KG1 (cell line): ENCODE measurements around the gene ADIPOR2.

Source experiments
- DNase-seq: peaks from one replicate; lab custom pipeline; 2025; lab: John Stamatoyannopoulos, UW

Gene ADIPOR2

DNA sequence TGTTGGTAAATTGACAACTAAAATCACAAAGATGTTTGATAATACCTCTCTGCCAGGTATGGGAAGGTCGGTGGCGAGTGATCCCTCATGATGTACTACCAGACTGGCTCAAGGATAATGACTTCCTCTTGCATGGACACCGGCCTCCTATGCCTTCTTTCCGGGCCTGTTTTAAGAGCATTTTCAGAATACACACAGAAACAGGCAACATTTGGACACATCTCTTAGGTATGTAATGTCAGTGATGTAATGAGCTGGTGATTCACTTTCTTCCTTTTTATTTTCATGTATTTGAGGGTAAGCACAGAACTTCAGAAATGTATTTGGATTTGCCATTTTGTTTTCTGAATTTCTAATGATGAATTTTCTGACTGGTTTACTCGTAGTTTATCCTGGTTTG is 86.9 kb downstream of the ADIPOR2 start:
- DNase-seq: no peak

DNA sequence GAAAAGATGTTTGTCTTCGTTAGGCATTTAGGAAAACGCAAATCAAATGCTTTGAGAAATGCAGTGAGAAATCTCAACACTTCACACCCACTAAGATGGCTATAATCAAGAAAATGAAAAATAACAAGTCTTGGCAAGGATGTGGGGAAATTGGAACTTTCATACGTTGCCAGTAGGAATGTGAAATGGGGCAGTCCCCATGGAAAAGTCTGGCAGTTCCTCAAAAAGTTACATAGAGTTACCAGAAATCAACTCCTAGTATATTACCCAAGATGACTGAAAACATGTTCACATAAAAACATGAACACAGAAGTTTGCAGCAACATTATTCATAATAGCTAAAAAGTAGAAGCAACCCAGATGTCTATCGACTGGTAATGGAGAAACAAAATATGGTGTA is 88.0 kb downstream of the ADIPOR2 start:
- no peak for DNase-seq

DNA sequence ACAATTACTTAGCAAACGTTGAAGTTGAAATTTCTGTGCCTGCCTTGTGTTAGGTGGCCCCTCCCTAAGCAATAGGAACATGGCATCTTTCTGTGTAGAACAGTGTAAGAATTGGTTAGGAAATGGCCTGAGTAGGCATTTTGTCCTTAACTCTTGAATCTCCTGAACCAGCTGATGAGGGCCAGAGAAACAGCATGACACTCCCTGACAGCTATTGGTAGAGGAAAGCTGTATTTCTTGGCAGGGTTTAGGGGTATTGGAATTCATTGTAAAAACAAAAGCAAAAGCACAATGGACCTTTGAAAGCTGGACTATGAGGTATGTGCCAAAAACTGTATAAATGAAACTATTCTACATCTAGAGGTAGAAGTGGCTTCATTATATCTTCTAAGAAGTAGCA is 88.9 kb downstream of the ADIPOR2 start:
- no peak for DNase-seq

DNA sequence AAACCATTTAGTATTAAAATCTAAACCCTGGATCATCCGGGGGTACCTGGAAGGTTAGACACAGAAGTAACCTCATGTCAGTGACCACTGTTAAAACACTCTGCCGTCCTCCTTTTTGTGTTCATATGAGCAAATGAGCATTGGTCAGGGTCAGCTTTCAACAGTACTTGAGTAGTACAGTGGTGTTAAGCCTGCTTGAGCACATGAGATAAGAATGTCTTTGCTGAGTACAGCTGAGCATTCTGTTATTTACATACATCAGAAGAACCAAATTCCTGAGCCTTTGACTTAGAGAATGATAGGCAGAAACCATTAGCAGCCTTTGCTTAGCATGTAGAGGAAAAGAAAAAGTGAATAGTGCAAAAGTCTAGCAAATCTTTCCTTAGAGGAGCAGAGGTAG is 90.9 kb downstream of the ADIPOR2 start:
- no peak for DNase-seq

DNA sequence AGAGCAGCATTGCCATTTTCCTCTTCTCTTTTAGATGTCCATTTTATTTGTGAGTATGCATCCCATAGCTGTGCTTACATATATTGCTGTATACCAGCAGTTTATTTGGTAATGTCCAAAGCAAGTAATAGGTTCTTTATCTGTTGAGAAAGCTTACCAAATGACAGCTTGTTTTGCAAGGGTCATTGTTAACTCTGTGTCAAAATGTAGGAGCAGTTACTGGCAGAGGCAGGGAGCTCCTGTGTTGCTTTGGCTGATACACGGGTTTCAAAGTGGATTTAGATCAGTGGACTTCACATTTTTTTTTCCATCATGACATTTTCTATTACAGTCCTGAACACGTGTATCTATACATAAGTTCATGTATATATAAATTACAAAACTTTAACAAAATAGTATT is 91.3 kb downstream of the ADIPOR2 start:
- DNase-seq: no peak

DNA sequence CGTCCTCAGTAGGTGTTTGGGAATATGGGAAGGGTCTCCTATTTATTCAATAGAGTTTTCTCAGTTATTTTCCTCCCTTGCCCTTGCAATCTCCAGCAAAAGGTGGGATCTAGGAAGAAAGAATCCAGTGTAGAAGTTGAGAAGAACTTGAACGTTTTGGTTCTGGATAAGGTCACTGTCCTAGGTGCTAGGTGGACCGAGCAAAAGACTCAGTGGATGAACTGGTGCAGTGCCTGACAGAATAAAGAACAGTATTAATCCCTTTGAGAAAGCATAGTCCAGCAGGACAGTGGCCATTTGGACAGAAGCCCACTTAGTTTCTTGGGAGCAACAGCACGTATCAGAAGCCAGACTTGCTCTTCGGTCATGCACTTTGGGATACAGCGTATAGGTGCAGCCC is 96.8 kb downstream of the ADIPOR2 start:
- DNase-seq: no peak

DNA sequence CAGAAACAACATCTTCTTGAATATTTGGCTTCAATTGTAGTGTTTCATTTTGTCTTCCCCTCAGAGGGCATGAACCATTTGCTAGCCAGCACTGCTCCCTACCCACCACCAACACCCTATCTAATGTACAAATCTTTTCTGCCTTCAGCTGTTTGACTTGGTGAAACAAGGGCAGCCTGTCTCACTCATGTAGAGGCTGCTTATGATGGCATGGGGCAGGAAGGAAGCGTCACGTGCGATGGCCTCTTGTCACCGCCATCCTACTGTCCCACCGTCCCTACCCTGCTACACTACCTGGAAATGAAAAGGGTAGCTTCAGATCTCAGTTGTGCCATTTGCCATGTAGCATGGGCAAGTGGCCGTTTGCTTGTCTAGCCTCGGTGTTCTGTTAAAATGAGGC is 99.6 kb downstream of the ADIPOR2 start:
- DNase-seq: no peak

DNA sequence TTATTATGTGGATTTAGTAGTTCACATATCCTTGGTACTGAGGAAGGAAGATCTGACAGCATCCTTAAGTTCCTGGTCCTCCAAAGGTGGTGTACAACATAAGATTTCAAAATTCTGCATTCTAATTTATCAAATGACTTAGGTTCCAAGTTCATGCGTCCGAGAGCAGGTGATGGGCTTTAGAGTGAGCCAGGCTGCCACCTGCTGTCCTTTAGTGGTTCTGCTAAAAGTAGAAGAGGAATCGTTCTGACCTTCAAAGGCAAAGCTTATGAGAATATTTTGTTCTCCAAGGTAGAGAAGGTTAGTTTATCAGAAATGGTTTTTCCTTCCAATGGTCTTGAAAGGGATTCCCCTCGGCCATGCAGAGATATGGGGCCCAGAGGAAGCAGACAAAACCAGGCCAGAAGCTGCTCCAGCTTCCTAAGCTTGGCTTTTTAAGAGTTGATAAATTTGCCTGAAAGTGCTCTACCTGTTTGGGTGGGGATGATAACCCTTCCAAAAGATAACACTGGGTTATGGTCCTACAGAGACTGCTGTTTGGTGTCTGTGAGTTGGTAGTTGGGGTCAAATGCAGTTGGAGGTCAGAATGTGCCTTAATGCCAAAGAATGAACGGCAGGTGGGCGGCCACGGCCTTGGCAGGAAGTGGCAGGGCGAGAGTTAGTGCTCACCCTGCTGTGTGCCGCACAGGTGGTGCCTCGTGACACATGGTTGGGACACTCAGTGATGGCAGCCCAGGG is 100.4 kb downstream of the ADIPOR2 start:
- DNase-seq: peak; percentile 51

DNA sequence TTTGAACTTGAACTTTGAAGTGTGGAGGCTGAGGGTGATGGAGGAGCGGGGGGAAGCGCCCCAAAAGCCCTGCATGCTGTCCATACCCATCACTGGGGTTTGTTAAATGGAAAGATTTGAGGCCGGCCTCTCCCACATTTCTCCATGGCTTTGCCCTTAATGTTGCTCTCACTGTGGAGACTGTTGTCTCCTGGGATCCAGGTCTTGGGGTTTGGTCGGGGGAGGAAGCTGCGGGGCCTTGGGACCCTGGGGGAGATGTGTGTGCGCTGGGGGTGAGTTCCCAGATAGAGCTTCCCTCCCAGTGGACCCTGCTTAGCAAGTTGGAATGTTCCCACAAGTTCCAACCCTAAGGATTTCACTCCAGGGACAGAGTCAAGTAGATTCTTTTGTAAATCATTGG is 101.5 kb downstream of the ADIPOR2 start:
- DNase-seq: no peak

DNA sequence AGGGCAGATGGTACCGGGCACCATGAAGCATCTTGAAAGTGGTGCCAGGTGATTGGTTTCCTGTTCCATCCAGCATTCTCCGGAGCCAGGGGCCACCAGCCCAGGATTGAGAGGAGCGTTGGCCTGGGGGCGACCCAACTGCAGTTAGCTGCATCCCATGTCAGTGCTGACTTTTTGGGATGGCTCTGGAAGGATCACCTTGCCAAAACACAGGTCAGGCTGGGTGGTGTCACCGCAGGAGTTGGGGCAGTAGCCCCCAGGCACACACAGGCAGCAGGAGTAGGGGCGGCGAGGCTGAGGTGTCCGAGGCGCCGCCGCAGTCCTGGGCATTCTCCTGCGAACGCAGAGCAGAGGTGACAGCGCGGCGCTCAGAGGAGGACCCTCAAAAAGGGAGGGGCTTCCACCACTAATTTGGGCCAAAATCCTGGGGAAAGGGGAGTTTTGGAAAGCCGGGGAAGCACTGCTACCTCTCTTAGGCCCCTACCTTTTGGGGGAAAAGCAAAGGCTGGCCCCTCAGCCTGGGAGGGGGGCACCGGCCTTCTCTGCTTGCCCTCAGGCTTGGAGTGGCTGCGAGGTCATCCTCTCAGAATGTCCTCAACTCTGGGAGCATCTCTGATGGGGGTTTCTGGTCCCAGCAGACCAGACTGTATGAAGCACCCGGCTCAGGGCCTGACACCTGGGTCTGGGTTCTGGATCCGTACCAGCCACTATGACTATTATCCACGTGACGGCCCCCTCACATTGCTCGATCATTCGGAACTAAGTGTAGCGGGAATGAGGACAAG is 102.7 kb downstream of the ADIPOR2 start:
- DNase-seq: no peak

DNA sequence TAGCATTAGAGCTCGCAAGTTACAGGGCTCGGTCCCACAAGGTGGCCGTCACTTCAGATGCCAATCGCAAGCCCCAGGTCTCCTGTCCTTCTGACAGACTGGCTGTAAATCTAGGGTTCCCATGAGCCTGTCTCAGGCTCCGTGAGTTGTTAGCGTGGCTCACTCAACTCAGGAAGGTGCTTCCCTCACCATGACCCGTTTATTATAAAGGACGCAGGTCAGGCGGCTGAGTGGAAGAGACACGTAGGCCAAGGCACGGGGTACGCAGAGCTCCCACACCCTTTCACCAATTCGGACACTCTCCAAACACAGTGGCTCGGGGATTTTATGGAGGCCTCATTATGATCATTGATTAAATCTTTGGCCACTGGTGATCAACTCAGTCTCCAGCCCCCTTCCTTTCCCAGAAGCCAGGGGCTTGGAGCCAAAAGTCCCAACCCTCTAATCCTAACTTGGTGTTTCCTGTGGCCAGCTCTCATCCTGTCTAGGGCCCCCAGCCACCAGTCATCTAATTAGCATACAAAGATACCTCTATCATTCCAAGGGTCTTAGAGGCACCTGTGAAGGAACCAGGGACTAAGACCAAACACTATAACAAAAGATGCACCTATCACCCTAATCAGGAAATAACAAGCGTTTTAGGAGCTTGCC is 103.7 kb downstream of the ADIPOR2 start:
- DNase-seq: no peak

DNA sequence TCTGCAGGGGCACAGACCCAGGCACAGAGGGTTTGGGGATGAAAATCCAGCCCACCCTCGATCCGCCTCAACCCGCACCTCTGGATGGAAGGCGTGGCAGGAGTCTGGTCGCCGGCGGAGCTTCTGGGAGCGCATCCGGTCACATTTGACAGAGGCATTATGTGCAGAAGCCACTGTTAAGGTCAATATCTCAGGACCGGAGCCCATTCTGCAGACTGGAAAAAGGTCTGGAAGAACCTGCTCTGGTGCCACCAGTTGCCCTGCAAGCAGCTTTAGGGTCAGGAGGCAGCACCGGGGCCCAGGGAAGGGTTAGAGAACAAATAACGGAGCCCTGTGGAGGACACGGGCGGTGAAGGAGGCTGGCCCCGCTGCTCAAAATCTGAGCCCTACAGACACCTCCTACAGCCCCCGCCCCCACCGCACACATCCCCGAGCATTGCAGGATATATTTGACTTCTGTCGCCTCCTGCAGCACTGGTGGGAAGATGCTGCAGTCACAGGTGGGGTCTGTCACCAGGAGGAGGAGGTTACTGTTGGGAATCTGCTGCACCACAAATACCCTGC is 104.4 kb downstream of the ADIPOR2 start:
- DNase-seq: no peak

DNA sequence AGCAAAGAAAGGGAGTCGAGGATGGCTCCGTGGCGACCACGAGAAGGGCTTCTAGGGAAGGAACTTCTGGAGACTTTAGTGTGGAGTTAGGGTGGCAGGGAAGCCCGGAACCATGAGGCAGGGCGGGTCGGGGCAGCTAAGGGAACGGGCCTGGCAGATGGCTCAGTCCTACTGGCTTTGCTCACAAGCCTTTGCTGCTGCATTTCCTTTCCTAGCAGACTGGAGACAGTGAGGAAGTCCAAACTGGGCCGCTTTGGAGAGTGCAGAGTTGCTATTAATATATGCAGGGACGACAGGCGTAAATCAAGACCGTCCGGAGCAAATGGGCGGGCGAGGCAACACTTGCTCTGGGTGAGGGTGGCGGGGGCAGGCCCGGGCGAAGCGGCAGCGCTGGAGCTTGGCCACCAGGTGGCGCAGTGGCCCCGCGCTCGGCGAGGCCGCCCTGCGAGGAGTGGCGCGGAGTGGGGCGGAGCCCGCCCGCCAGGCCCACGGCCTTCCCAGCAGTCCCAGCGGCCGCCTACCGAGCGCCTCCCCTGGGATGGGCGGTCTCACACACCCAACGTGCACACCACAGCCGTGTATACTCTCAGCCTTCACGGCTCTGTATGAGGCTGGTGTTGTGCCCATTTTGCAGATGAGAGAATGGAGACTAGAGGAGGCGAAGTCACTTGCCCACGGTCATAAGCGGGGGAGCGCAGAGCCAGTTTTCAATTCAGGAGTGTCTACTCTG is 105.1 kb downstream of the ADIPOR2 start:
- DNase-seq: peak; percentile 75

DNA sequence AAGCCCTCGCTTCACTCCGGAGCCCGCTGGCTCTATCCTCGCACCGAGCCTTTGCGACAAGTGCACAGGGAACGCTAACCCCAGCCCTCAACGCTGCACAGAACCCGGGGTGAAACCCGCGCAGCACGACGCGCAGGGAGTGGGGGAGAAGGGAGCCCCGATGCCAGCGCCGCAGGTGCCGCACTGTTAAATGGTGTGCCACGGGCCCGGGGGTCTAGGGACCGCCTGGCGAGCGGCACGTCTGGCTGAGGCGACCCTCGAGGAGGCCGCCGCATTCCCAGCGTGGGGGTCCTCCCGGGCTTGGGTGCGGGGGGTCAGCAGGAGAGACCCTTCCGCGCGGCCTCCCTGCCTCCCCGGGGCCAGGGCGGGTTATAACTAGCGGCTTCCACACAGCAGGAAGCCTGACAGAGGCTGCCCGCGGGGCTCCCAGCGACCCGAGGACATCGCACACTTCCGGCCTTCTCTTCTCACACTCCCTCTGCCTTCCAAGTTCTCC is 105.7 kb downstream of the ADIPOR2 start:
- DNase-seq: no peak

DNA sequence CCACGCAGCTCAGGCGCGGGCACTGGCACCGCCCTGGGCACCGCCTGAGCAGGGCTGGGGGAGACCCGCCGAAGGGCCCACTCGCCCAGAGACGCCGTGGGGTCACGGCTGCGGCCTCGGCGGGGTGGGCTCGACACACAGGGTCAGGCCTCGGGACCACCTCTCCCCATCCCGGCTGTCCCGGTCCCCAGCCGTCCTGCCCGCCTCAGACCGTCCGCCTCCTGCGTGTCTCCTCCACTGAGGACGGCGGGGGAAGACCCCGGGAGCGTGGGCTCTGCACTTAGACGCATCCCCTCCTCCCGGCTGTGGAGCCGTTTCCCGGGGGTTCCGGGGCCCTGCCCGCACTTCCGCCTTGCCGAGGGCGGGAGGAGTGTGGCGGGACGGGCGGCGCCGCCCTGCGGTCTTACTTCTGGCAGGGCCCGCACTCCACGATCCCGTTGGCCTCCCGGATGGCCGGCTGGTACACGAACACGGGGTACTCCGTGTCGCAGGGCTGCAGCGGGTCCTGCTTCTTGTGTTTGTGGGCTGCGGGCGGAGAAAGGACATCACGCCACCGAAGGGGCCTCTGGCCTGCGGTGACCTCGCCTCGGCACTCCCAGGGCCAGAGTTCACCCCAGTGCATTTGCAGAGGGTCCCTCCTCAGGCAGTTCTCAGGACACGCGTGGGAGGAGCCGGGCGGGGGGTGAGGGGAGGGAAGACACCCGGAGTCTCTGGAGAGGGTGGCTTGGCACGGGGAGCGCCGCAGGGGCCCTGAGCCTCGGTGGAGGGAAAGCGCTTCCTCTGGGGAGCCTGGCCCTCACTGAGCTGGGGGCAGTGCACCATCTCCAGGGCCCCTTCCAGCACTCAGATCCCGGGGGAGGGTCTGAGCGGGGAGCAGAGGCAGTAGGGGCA is 106.4 kb downstream of the ADIPOR2 start:
- no peak for DNase-seq

DNA sequence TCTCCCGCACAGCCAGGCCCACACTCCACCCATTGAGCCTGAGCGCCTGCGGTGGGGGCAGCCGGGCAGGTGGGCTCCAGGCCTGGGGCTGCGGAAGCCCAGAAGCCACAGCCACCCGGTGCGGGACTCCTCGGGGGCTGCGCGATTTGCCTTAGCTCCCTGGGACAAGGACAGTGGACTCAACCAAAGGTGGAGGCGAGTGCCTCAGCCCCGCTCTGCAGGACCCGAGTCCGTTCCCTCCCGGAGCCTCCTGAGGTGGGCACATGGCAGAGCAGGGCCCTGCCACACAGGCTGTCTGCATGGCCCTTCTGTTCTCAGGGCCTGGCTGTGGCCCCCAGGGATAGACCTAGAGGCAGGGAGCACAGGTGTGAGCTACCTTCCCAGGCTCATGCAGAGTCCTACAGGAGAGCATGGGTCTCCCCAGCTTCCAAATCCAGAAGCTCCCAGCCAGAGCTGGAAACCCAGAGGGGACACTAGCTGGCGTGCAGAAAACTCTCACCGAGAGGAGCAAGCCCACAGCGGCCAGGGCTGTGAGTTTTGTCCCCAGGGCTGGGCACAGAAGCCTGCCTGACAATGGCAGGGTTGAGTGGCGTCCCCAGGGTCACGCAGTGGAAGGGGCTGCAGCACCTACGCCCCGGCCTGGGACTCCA is 107.2 kb downstream of the ADIPOR2 start:
- no peak for DNase-seq

DNA sequence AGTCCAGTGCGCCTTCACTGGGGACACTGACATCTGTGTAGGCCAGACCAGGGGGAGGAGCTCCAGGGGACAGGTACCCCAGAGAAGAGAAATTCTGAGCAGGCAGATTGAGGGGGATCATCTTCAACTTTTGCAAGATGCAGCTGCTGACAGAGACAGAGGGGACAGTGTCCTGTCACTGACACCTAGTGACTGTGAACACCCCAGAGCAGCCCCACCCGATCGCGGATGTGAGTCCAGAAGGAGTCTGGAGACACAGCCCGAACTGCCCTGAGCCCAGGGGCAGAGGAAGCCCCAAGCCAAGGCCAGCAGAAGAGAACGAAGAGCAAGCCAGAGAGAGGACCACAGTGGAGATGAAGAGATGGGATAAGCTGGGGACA is 107.8 kb downstream of the ADIPOR2 start:
- DNase-seq: no peak

DNA sequence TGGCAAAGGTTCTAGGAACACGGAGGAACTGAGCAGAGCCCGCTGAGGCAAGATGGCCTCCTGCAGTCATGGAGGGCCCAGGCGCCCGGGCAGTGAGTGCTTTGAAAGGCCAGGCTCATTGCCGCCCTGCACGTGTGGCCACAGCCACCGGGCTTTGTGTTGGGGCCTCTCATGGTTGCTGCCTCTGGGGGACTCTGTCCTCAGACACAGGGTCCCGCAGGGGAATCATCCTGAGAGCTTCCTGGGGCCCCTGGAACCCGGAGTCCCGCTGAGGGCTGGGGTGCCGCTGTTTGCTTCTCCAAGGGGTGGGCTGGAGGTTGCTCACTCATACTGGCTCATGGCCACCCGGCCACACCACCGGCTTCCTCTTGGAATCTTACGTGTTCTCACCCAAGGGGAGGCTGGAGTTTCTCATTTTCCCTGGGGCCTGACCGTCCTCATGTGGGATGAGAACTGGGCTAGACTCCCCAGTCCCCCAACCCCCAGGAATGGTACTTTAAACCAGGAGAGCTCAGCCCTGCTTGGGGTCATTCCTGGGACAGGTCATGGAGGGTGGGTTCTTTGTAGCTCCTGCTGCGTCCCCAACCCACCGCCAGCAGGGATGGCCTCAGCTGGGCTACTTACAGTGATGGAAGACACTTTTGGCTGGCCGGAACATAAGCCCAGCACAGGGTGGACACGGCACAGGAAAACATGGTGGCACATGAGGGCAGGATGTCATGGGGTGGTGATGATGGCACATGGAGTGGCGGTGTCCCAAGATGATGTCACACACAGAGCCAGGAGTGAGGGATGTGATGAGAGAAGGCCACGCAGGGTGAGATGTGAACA is 108.4 kb downstream of the ADIPOR2 start:
- DNase-seq: no peak

DNA sequence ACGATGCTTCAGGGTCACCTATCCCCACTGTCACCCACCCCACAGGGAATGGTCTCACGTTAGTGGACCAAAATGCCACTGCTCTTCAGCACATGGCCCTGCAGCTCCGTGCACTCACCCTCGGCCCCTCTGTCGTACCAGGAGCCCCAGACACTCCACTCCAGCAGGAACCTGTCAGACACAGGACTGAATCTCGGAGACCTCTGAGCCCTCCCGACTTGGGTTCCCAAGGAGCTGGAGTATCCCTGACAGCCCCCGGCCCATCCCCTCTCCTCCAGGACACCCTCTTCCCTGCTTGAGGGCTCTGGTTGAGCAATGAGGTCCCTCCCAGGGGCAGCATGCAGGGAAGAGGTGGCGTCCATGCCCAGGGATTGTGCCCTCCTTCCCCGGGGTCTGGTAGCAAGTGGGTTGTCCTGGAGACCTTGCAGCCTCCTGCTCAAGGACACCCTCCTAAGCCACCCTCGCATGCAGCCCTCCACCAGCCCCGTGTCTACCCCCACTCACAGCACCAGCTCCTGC is 109.1 kb downstream of the ADIPOR2 start:
- no peak for DNase-seq
